PC-3 (cell line): ENCODE data around the gene SMTNL1. TPM values are rescaled to one million over a fixed set of nuclear protein-coding genes. Genes with fewer than 3 reads are reported as not detected.

Experiments used
- ATAC-seq: fragments of 200-7000 bp; cut with Tn5 transposase; 2 replicates; pipeline ENCODE4 v1.9.1; 2020; ENCODE audit warnings: mild to moderate bottlenecking, moderate library complexity
- BruUV-seq: library from RNA; stranded (reverse); fragments of 400-500 nt; replicated peaks from 2 replicates; lab custom pipeline; 2021; lab: Mats Ljungman, UMichigan
- CTCF ChIA-PET: fragments of 300-600 bp; sonication (Branson Sonifier 250); formaldehyde crosslinking; loops from one replicate; lab custom pipeline; 2022; ENCODE audit warnings: antibody characterized with exemption; lab: Charles Lee
- POLR2A ChIA-PET: fragments of 300-600 bp; sonication (Branson Sonifier 250); formaldehyde crosslinking; loops from one replicate; lab custom pipeline; 2022; ENCODE audit warnings: antibody characterized with exemption; ENCODE audit not compliant: unreplicated experiment; lab: Charles Lee
- DNase-seq: peaks from one replicate; pipeline ENCODE4 v3.0.0-alpha.2; 2015
- H2AFZ ChIP-seq: fragments of 300-600 bp; sonication (generic); 2 replicates; pipeline ENCODE4 v1.6.0; 2016; ENCODE audit warnings: antibody characterized with exemption, low read length
- H3F3A ChIP-seq: fragments of 300-600 bp; sonication (generic); one replicate; pipeline ENCODE4 v1.6.0; 2017; ENCODE audit warnings: antibody characterized with exemption, low read length, control low read depth, mild to moderate bottlenecking; ENCODE audit not compliant: unreplicated experiment
- H3K27ac ChIP-seq: fragments of 300-600 bp; sonication (generic); 2 replicates; pipeline ENCODE4 v1.5.1; 2016; ENCODE audit warnings: mild to moderate bottlenecking, low read length
- H3K27me3 ChIP-seq: fragments of 300-600 bp; sonication (generic); 2 replicates; pipeline ENCODE4 v1.6.1; 2016; ENCODE audit warnings: low read length, mixed read lengths
- H3K36me3 ChIP-seq: fragments of 300-600 bp; sonication (generic); 2 replicates; pipeline ENCODE4 v1.6.1; 2016; ENCODE audit warnings: low read depth, mixed run types, low read length, mixed read lengths
- H3K4me1 ChIP-seq: fragments of 300-600 bp; sonication (generic); 2 replicates; pipeline ENCODE4 v1.5.1; 2016; ENCODE audit warnings: low read length; ENCODE audit not compliant: insufficient read depth
- H3K4me2 ChIP-seq: fragments of 300-600 bp; sonication (generic); 2 replicates; pipeline ENCODE4 v1.6.0; 2016; ENCODE audit warnings: low read length
- H3K4me3 ChIP-seq: fragments of 300-600 bp; sonication (generic); 2 replicates; pipeline ENCODE4 v1.5.1; 2016; ENCODE audit warnings: mild to moderate bottlenecking, low read length, mixed read lengths
- H3K79me2 ChIP-seq: fragments of 300-600 bp; sonication (generic); 2 replicates; pipeline ENCODE4 v1.6.1; 2017; ENCODE audit warnings: low read length, mixed read lengths
- H3K9ac ChIP-seq: fragments of 300-600 bp; sonication (generic); 2 replicates; pipeline ENCODE4 v1.6.0; 2016; ENCODE audit warnings: mild to moderate bottlenecking, low read length
- H3K9me2 ChIP-seq: fragments of 300-600 bp; sonication (generic); replicated peaks from 2 replicates; pipeline ENCODE4 v1.6.1; 2016; ENCODE audit warnings: mixed run types, low read length, mixed read lengths
- H3K9me3 ChIP-seq: fragments of 300-600 bp; sonication (generic); 2 replicates; pipeline ENCODE4 v1.6.1; 2016; ENCODE audit warnings: low read length, mixed read lengths
- H4K20me1 ChIP-seq: fragments of 300-600 bp; sonication (generic); 2 replicates; pipeline ENCODE4 v1.6.1; 2016; ENCODE audit warnings: low read length, mixed read lengths
- EZH2 ChIP-seq: fragments of 300-600 bp; sonication (generic); IDR thresholded peaks from one replicate; pipeline ENCODE4 v1.6.1; 2017; ENCODE audit warnings: antibody characterized with exemption, mild to moderate bottlenecking, low read length; ENCODE audit not compliant: unreplicated experiment
- EZH2phosphoT487 ChIP-seq: fragments of 300-600 bp; sonication (generic); IDR thresholded peaks from 2 replicates; pipeline ENCODE4 v1.6.1; 2018; ENCODE audit warnings: mild to moderate bottlenecking, antibody characterized with exemption, low read length, borderline replicate concordance
- intact Hi-C: fragments of 100-400 bp; cut with micrococcal nuclease; formaldehyde crosslinking; loops from 2 replicates; pipeline ENCODE4 v1.9.0; 2023
- total RNA-seq: library from RNA; depleted of rRNA; stranded (reverse); fragments of >200 nt; gene quantifications from 2 replicates; pipeline ENCODE4 v1.2.3, GENCODE V29; 2014
- TF ChIP-seq, protein P1 (sequence below): fragments of 300-600 bp; sonication (generic); conservative IDR thresholded peaks from 2 replicates; pipeline ENCODE4 v1.5.1; 2017; ENCODE audit warnings: antibody characterized with exemption, low read depth, mild to moderate bottlenecking, low read length

SMTNL1 gene
- total RNA-seq, 1 experiment from 2014 or later = not detected

DNA sequence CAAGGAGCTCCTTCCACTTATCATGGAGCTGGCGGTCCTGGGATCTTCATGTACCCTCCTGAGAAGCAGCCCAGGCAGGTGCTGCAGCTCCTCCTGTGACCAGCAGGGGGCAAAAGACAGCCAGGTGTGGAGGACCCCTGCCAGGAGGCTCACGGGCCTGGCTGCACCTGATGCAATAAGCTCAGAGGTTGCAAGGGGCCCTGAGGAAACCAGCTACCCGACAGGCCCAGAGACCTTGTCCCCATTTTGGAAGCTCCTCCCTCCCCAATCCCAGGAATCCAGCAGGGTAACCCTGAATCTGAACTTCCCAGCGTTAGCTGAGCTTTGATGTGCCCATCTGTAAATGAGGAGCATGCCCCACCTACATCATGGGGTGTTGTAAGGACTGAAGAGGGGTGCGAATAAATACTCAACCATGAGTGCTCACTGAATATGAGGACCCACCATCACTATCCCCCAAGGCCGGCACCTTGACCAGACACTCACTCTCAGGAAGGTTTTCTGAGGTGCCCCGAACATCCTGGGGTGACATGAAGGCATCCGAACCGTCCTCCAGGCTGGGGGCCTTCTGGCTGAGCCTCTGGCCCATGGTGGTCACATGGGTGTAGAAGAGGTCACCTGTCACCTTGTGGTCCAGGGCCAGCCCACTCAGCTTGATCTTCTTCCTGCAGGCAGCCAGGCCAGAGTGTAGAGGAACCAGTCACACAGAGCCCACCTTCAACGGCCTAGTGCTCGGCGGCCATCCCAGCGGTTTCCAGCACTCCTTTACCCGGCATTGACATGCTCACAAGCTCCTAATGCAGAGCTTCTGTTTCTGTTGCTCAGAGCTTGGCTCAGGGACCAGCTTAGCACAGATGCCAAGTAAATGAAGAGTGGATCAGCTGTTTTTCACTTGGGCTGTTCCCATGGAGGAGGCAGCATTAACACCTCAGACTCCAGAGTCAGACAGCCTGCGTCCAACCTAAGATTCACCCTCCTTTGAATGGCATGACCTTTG, 43.6 kb upstream of the SMTNL1 start:
- ChIA-PET CTCF (interaction anchor here (0.6 to 1.4 kb wide), 11 partner anchors 8 to 154 kb away, joined by 3 to 12 read pairs (median 7); no protein-coding TSS in a partner anchor), POLR2A (interaction anchor here (0.5 kb wide), 1 partner anchor 148 kb away, joined by 7 read pairs; no protein-coding TSS in a partner anchor)
- DNase-seq (peak; percentile 85), ATAC-seq (peak; percentile 79)
- Histone ChIP-seq H3K4me1 (no peaks in the 10 kb centered on the region), H3K4me3 (no peak overlapping the region), H3F3A (no peaks in the 10 kb centered on the region), H3K9me3 (no peaks in the 10 kb centered on the region), H3K9me2 (no peaks in the 10 kb centered on the region), H2AFZ (no peak overlapping the region), H3K9ac (no peak overlapping the region), H3K4me2 (no peak overlapping the region), H3K36me3 (no peaks in the 10 kb centered on the region; the same call in 1 of the 2 replicates), H4K20me1 (no peaks in the 10 kb centered on the region), H3K27ac (no peak overlapping the region), H3K27me3 (no peaks in the 10 kb centered on the region), H3K79me2 (no peaks in the 10 kb centered on the region)
- TSS peak; percentile 99 for BruUV-seq
- TF ChIP-seq EZH2phosphoT487 = no peak
- TF ChIP-seq, protein P1, sequence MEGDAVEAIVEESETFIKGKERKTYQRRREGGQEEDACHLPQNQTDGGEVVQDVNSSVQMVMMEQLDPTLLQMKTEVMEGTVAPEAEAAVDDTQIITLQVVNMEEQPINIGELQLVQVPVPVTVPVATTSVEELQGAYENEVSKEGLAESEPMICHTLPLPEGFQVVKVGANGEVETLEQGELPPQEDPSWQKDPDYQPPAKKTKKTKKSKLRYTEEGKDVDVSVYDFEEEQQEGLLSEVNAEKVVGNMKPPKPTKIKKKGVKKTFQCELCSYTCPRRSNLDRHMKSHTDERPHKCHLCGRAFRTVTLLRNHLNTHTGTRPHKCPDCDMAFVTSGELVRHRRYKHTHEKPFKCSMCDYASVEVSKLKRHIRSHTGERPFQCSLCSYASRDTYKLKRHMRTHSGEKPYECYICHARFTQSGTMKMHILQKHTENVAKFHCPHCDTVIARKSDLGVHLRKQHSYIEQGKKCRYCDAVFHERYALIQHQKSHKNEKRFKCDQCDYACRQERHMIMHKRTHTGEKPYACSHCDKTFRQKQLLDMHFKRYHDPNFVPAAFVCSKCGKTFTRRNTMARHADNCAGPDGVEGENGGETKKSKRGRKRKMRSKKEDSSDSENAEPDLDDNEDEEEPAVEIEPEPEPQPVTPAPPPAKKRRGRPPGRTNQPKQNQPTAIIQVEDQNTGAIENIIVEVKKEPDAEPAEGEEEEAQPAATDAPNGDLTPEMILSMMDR = peak; percentile 98
- intact Hi-C loops = loop anchor here (1.0 kb wide), 1 partner anchor 33 kb away; no protein-coding TSS in a partner anchor

DNA sequence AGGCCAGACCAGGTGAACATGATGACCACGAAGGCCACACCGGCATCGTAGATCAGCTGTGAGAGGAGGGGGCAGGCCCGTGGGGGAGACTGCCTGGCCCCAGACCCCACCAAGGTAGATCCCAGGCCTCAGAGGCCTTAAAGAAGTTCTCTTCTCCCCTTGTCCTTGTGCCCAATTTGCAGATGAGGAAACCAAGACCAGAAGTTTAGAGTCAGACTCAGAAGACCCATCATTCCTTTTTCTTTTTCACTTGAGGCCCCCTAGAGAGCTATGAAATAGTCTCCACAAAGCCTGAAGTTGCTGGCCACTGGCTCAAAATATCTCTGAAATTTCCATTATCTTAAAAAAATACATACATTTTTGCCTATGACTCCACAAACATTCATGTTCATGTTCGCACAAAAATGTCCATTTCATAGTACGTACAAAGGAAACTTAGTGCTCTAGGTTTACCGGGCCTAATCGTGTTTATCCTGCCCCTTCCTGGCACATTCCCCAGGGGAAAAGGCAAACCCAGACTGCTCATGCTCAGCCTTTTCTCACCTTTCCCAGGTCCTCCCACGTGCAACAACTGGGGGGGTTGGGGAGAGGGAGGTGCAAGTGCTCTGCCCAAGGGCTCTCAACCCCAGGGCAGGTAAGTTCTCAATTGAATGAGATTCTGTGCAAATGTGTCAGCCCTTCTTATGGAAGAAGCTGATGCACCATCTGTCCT, 41.1 kb upstream of the SMTNL1 start:
- ATAC-seq (no peak), DNase-seq (no peak)
- Histone ChIP-seq H3K4me2 (no peak overlapping the region), H3K27me3 (no peaks in the 10 kb centered on the region), H3K4me1 (no peaks in the 10 kb centered on the region), H3K9ac (no peak overlapping the region), H3K79me2 (no peaks in the 10 kb centered on the region), H2AFZ (no peak overlapping the region), H3K9me3 (no peaks in the 10 kb centered on the region), H3K36me3 (no peaks in the 10 kb centered on the region; the same call in 1 of the 2 replicates), H4K20me1 (no peaks in the 10 kb centered on the region), H3K4me3 (no peak overlapping the region), H3F3A (no peaks in the 10 kb centered on the region), H3K9me2 (no peaks in the 10 kb centered on the region), H3K27ac (no peak overlapping the region)
- ChIA-PET POLR2A (no interaction called here), CTCF (no interaction called here)
- BruUV-seq = no TSS peak
- TF ChIP-seq EZH2 = no peak
- TF ChIP-seq EZH2phosphoT487 = no peak
- TF ChIP-seq, protein P1 = no peak
- intact Hi-C loops = no loop called here
